Stimulated activated CD4-positive, alpha-beta T cell treated with anti-CD3 and anti-CD28 coated beads, Interleukin-1b, Interleukin-23, amount 100 ng/mL, for 1 hour (primary cell): ENCODE data around the gene PDE4D.

Experiments used
- DNase-seq, 2 donors: peaks; one replicate each; pipeline ENCODE4 v3.0.0-alpha.2; 2020; ENCODE audit warnings: low read depth in 2 of 2

PDE4D gene

DNA sequence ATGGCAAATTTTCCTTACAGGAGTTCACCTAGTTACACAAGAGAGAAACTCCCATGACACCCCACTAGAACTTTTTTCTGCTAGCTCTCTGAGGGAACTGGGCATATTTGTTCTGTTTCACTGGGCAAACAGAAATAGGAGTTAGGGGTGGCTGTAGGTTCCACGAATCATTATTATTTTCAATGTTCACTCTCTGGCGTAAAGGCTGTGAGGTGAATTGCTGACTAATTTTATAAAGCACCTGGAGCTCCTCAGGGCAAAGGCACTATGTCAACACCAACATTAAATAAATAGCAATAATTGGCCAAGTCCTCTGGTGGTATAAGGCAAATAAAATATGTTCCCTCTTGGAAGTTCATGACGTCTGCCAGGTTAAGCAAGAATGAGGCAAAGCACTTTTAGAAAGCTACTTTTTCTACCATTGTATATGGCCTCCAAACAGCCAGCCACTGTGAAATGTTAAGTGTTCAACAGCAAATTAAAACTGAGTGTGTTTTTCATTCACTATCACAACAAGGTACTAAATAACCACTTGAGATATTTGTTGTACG is 344.6 kb downstream of the PDE4D start:
- DNase-seq: no peak

DNA sequence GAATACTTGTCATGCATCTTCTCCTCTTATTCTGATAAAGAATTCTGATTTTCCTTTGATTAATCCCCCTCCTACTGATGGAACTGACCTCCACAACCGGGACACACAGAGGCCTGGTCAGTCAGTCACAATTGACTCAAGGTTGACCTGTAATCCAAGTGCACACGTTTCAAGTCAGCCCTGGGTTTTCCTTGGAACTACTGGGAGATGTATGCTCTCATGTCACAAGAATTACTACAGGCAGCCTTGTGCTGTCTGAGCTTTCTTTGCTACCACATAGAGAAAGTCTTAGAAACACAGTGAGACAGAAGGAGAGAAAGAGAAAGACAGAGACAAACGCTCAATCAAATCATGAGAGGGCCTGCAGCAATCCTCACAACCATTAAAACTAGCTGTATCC is 345.8 kb downstream of the PDE4D start:
- DNase-seq: no peak

DNA sequence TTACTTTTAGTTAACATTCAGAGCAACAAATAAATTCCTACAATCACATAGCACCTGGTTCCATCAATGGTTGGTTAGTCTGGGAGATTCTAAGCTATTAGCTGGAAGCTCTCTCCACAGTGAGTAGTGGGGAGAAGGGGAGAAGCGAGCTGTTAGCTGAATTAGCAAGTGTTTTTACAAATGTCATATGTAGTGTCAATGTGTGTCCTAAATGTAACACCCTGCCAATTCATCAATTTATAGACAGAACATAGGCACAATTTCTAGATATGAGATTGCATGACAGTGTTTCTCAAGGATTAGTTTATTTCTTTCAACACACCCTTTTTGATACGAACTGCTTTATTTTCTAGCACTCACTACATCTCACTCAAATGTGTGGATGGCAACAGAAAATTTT is 349.0 kb downstream of the PDE4D start:
- DNase-seq: no peak

DNA sequence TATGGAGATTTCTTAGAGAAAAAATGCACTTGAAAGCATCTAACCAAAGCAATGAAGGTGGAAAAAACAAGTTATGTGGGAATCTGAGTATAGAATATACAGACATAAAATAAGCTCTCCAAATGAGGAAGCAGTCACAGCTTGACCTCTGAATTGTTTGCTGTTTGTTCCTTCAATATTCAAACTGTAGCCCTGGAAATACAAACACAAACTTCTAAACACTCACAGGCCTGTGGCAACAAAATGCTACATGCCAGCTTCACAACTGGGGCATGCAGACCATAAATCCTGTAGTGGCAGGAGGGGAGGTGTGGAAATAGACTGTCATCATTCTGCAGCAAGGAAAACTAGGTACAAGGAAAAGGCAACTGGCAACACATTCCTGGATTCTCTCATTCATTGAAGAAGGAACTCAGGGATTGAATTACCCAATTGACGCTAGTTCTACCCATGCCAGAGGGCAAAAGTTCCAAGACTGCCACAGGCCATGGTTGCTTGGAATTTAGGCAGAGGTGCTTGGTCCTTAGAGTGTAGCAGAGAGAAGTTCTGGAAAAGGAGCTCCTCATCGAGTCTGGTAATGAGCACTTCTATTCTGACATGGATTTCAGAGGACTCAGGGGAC is 349.6 kb downstream of the PDE4D start:
- DNase-seq: no peak

DNA sequence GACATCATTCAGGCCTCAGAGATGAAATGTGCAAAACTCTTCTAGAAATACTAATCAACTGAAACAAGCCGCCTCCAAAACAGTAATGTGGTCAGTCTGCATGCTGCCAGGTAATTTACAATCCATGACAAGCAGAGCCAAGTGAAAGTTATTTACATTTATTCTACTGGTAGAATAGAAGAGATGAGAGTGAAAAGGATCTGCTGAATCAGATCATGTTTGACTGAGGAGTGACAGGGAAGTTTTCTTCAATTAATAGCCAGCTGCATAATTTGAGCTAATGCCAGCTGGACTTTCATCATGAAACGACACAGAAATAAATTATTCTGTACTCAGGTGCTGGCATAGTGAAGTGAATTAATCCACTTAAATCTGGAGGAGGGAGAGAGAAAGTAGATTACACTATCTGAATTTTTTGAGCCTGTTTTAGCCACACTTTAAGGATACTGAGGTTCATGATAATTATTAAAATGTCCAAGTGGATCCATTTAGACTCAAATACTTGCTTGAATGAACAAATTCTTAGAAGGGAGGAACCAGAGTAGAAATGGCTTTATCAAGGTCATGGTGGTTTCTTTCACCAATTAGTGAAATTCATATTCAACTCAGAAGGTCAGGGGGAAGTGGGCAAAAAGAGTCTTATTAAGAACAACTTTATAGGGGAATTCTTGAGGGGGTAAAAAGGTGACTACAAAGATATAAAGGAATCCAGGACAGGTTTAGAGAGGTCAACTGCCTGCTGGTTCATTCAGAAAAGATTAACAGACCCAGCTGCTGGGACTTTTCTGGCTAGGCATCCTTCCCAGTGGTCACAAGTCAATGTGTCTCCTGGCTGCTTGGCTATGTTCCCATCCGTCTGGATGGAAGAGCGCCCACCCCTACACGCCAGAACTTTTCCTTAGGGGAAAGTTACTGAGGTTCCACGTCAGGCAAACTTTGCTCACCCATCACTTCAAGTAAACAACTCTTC is 350.4 kb downstream of the PDE4D start:
- DNase-seq: no peak

DNA sequence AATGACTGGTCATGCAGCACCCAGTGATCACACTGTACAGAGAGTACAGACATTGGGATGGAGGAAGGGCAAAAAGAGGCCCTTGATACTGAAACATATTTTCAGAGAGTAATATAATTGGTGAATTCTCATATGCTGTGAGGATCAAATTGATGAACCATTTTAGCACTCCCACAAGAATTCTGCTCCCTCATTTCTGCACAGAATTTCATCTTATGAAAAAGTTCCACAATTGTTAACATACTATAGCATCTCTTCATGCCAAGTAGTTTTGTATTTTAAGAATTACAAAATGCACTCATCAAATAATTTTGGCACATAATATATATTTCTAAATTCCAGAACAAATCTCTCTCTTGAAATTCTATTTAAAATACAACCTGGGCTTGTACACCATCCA is 351.2 kb downstream of the PDE4D start:
- no peak for DNase-seq

DNA sequence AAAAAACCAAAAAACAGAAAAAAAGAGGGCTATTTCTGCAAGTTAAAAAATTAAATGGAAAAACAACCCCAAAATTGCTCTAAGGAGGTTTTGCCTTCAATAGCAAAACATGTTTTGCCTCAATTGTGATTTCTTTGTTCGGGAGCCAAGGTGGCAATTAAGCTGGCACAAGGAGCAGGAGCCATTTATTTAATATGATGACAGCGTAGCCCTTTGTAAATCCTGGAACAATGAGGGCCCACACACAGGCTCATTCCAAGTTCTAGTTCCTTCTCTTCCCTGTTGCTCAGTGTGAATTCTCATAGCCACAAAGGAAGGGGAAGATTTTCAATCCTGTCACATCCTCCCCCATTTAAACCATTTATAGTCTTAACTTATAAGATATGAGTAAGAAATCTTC is 353.2 kb downstream of the PDE4D start:
- no peak for DNase-seq

DNA sequence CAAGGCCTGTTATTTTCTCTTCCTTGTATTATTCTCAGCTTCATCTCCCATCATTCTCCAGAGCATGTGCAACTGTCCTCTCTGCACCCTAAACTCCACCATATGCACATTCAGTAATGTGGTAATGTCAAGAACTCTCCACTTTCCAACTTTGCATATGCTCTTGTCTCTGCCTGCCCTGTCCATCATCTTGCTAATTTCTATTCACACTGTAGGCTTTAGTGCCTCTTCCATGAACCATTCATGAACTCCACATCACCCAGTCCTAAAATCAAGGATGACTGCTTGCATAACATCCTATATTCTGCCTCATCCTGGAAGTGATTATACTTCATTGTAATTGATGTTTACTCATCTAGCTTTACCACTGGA is 354.8 kb downstream of the PDE4D start:
- DNase-seq: no peak

DNA sequence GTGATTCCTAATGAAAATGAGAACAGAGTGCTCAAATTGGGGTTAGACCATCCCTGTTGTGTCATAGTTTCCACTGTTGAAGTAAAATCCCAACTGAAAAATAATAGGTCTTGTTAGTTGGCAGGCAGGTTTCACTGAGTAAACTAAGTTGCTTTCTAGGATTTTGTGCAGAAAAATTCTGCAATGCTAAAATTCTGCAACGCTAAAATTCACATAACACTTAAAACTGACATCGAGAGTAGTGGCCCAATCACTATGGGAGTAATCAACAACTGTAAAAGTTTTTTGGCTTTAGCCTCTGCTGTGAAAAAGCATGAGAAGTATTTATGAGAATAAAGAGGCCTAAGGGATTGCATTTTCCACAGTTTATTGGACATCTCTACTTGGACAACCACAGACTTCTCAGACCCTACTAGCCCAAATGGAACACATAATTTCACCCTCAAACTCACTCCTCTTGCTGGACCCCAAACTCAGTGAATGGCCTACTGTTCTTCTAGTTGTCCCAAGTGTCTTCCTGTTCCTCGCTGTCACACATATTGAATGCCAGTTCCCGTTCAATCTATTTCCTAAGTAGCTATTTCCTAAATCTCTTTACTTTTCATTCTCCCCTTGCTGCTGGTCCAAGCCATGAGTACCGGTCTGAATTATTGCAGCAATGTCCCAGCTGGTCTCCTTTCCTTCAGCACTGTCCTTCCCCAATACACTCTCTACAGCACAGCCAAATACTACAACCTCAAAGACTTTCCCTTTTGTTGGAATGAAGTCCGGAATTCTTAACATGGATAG is 355.4 kb downstream of the PDE4D start:
- no peak for DNase-seq

DNA sequence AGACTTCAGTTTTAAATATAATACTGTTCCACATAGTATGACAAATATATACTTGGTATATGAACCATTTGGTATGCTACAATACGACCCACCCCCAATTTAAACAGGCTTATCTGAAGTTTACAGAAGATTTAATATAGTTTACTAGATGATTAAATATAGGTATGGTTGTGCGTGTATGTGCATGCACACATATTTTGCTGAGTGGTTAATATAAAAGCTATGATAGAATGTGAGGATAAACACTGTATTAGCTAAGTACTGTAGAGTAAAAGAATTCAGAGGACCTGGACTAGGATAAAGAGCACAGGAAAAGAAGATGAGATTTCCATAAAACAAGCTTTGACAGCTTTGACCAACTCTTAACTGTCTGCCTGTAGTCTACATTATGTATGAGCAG is 356.7 kb downstream of the PDE4D start:
- no peak for DNase-seq

DNA sequence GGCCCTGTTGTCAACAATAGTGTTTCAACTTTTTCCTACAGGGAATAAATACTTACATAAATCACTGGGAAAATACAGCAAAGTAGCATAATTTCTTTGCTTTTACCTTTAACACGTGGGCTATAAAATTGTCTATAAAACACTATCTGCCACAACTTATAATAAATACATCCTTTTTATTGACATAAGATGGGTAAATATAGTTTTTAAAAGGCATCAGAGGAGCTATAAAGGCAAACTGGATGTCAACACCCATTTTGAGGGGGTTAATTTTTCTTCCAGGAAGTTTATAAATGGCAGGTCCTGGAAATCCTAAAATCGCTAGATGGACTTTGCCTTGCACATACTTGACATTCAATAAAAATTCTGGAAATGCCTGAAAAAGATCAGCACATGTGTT is 358.0 kb downstream of the PDE4D start:
- DNase-seq: no peak

DNA sequence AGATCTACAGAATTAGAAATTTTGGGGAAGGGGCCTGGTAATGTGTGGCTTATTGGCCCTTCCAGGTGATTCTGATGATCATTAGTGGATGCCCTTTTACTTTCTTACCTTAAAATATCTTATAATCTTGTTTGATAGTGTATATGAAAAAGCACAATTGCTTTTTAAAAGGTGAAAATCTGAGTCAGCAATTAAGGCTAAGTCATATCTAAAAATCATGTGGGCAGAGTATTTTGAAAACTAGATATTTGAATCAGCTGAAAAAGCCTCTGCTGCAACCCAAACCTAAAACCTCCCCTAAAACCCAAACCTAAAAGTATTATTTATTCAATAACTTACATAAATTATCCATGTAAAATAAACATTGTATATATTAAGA is 359.8 kb downstream of the PDE4D start:
- DNase-seq: no peak

DNA sequence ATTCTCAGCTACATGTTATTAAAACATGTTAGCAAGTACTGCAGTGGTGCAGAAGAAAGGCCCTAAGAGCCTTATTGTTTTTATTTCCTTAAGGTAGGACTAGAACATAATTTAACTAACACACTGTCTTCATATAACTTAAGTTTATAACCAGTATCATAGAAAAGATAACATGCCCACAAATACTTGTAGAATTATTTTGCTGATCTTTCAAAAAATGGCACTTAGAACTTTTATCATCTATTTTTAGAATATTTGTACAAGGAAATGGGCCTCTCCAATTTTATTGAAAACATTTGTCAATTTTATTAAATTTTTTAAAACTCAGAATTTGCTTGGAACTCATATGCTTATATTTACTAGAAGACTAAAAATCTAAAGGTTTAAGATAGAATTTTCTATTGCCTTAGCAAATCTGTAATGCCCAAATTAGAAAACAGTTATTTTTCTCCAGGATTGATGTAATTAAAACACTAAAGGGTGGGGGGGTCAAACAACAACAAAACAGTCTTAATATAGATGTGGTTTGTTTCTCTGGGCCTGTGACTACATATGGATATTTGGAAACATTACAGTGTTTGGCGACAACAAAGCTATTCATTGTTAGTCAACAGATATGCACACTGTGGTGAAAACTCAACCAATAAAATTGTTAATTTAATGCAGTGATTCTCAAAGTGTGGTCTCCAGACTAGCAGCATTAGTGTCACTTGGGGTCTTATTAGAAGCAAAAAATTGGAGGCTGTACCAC is 360.4 kb downstream of the PDE4D start:
- DNase-seq: no peak

DNA sequence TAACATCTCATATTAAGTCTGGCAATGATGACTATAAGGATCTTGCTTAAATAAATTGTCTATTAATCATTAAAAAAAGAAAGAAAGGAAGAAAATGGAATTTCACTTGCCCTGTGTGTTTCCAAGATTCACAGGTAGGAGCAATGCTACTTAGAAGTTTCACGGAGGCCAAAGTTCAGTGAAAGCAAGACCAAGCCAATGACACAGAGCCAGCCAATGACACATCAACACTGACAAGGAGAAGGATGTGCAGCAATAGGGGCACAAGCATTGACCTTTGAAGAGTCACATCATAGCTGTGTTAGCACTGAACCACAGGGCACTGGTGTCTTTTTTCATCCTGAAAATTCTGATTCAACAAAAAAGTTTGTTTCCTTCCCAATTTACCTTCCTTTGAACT is 364.3 kb downstream of the PDE4D start:
- no peak for DNase-seq

DNA sequence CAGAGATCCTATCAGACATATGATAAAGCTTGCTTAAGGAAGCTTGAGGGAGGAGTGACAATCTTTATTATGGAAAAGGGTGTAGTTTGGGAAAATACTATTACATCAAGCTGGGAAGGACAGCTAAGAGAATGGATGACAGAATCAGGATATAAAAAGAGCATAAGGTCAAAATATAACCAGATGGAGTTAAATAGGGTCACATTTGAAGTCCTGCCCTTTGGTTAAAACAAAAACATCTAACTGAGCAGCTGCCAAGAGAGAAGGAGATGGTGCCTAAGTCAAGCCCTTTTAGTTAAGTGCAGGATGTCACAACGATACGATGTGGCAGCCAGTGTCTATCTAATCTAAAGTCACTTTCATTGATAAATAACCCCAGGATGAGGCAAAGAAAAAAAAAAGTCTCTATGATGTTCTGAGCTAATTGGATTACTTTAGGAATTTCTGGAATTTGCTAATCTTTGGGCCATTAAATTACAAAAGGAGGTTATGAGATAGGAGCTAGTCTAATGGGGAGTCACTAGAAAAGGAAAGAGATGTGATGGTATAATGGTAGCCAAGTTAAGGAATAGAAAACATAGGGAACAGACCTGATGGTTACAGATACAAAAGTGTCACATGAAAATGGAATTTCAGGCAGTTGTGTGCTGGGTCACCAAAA is 365.2 kb downstream of the PDE4D start:
- no peak for DNase-seq

DNA sequence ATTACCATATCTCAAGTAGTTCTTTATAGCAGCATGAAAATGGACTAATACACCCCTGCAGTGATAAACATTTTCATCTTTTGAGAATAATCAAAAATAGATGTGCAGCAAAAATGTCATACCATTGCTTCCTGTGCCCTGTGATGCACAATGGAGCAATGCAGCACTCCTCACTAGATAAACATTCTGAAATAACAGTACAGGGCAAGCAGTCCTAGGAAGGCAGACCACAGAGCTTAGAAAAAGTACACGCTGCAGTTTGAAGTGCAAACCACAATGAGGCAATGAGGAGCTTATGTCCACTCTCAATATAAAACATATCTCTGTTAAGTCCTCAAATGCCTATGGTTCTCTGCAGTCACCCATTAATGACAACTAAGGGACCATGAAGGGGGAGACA is 367.6 kb downstream of the PDE4D start:
- no peak for DNase-seq

DNA sequence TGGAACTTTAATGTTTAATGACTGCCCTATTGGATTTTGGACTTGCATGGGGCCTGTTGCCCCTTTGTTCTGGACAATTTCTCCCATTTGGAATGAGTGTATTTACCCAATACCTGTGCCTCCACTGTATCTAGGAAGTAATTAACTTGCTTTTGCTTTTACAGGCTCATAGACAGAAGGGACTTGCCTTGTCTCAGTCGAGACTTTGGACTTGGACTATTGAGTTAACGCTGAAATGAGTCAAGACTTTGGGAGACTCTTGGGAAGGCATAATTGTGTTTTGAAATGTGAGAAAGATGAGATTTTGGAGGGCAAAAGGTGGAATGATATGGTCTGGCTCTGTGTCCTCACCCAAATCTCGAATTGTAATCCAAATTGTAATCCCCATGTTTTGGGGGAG is 368.2 kb downstream of the PDE4D start:
- DNase-seq: no peak

DNA sequence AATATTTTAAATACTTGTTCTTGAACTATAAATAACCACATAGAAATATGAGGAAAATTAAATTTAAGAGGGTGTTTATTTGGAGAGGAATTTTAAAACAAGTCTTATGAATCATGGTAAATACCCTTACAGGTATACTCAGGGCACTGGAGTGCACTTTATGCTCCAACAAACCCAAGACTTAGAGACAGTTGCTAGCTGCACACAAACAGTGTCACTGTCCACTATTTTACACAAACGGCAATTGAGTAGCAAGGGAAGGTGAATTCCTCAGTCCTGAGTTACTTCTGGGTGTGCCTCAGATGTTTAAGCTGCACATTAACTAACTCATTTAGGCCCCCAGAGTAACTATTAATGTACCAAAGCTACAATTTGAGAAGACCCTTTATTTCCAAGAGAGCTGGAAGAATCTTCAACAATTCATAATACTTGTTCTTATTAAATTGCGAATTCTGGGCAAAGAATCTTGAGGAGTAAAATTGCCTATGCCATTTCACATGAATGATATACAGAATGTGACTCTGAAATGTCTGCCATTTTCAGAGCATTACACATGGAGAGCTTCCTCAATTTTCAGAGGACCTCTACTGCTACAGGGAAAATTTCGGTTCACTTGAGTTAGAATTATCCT is 371.2 kb downstream of the PDE4D start:
- no peak for DNase-seq

DNA sequence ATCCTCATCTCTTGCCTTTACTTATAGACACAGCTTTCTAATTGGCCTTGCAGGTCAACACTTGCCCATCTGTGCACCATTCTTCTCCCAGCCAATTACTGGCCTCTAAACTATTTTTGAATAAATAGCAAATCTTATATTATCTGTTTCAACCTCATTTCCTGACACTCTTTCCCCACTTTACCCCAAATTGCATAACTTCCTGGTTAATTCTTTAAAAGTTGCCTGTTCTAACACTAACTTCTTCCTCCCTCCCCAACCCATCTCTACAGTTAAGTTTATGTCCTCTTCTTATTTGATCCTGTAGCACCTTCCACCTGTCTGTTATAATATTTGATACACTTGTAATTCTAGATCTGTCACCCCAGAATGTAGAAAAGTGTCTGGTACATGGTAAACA is 372.1 kb downstream of the PDE4D start:
- DNase-seq: no peak

DNA sequence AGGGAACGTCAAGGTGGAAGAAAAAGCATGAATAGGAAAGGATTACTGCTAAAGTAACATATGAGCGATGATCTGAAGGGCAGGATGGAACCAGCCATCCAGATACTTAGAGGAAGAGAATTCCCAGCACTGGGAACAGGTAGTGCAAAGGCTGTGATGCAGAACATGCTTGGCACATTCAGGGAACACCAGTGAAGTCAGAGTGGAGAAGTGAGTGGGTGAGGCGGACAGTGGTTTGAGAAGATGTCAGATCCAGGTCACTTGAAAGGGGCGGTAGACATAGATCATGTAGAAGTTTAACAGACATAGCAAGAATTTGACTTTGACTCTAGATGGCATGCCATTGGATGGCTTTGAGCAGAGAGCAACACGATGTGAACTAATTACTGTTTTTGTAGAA is 374.2 kb downstream of the PDE4D start:
- DNase-seq: no peak
